GM19035 (cell line): ENCODE results near the gene PAIP2B.
"Not testable (repeated sequence)": the region's sequence is repeated elsewhere in the genome, so short reads cannot be mapped to it uniquely, and the experiment has no call there.

Experiments
- ATAC-seq: cut with Tn5 transposase; IDR thresholded peaks from one replicate; pipeline ENCODE4 v1.9.1; 2021; ENCODE audit not compliant: unreplicated experiment

The PAIP2B gene

DNA sequence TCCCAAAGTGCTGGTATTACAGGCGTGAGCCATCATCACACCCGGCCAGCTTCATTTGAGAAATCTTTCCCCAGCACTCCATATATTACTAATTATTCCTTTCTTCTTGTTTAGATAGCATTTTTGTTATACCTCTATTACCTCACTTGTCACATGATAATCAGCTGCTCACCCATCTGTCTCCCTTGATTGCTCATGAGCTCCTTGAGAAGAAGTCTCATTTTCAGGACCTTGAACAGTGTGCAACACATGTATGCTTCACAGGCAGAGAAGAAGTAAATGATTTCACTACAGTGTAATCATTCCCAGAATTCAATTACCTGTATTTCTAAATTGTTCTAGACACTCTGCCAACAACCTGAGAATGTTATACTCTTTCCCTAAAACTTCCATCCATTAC is 6.2 kb downstream of the PAIP2B start:
- ATAC-seq = no peak

DNA sequence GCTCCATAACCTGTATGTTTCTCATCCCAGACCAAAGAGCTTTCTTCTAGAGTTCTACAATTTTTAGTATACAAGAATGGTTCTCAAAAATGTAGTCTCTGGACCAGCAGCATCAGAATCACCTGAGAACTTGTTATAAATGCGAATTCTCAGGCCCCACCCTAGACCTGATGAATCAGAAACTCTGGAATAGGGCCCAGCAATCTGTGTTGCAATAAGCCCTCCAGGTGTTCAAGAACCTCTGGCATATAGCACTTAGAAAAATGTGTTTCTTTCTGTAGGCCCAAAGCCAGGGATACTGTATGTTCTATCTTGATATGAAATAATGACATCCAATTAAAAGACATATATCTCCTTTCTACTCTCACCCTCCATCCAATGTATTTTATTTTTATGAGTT is 10.4 kb downstream of the PAIP2B start:
- no peak for ATAC-seq

DNA sequence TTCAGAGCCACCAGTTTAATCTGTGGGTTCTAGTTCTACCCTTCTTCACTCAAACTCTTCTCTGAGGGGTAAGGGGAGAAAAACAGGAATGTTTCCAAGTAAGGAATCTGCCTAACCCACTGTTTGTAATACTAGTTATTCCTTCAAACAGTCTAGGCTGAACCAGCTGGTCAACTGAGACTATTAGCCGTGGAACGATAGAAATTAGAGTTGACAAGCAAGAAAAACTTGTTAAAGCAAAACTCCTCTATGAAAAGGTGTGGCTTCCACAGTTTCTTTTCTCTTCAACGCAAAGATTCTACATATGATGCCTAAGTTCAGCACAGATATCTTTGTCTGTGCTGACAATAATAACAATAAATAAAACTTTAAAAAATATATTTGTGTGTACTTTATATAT is 11.5 kb downstream of the PAIP2B start:
- ATAC-seq = no peak

GRCh38 chr2:71212336-71212735 is 14.6 kb downstream of the PAIP2B start:
- ATAC-seq = no peak

DNA sequence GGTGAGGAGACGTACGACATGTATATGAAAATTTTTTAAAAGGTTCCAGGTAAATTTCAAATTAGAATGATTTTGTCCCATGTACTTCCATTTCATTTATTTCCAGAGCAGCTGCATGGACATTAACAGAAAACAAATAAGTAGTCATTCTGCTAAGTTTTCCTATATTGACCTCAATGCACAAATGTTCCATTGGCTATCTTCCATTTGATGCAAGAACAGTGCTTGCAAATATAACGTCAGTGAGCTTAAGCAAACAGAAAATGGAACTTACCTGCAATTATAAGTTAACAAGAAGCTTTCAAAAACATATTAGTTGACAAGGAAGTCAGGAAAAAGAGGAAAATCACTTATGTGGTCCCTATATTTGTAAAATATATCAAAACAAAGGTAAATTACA is 16.6 kb downstream of the PAIP2B start:
- no peak for ATAC-seq

- no peak for ATAC-seq
Observed at GRCh38 chr2:71208756-71209155, 18.1 kb downstream of the PAIP2B start.

DNA sequence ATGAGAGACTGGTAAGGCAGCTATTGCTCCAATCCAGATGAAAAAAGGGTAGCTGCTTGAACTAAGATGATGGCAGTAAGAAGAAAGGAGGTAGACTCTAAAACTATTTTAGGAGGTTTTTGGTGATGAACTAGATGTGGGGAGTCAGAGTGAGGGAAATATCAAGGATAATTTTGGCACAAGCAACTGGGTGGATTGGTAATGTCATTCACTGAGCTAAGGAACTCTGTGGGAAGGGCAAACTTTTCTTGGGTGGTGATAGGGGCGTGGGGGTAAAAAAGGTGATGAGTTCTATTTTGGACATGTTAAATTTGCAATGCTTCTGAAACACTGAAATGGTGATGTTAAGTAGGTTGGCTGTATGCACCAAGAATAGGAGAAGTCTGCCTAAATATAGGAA is 19.3 kb downstream of the PAIP2B start:
- no peak for ATAC-seq

GRCh38 chr2:71206271-71206670 is 20.6 kb downstream of the PAIP2B start:
- ATAC-seq = no peak

DNA sequence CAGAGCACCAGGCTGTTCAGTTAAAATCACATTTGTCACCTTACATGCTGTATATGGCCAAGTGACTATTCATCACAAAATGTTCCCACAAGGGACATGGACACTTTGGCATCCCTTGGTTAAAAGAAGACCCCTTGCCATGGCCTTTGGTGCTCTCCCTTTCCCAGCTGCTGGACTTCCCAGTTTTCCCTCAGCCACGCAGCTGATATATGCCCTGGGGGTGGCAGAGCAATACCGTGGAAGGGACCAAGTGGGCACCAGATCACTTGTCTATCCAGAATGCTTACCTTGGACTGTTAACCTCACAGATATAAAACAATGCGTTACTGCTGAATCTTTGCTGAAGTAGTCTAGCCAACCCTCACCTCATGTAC is 35.3 kb downstream of the PAIP2B start:
- no peak for ATAC-seq

DNA sequence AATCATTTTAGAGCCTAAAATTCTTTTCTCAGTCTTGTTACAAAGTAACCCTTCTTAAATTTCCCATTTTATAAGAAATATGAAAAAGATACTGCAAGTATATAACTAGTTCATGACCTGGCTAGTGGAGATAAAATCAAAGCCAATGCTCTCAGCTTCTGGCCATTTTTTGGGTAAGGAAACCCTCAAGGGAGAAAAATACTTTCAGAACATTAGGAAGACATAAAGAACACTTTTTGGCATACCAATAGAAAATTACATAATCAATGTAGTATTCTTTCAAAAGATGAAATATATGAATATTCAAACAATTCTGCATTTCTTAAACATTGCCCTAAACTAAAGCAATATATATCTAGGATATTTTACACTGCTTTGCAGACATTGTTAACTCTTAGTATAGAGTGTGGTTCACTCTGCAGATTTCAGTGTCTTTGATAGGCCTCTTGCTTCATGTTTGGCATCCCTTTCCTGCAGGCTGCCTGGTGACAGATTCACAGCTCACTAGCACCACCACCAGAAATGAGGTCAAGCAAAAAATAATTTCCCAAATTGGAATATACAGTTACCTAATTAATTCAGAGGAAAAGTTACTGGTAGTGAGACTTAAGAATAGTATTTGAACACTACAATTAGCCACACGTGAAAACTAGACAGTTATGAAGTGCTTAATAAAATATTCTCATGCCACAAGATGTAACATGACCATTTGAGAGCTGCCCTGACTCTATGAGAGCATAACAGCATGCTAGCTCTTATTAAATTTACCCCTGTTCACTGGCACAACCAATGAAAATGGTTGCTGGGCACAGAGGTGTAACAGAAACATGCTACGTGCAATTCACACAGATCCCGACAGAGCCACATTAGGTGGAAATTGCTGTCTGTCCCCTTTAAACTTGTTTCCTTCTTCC is 36.0 kb downstream of the PAIP2B start:
- no peak for ATAC-seq

GRCh38 chr2:71187589-71187988 is 39.3 kb downstream of the PAIP2B start:
- no peak for ATAC-seq

DNA sequence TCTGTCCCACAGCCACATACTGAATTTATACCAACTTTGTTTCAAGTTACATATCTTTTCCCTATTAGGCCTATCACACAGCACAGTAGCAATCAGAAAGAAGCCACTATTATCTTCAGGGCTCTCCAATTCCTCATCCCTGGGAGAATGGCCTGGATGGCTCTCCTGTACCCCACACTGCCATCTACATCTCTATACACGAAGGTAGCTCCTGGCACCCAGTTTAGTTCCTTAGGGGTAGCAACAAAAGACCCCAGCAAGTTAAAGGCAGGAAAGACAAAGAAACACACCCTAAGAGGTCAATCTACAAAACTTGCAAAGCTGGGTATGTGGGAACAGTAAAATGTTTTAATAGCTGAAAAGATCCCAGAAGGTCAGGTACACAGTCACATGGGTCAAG is 39.9 kb downstream of the PAIP2B start:
- no peak for ATAC-seq

DNA sequence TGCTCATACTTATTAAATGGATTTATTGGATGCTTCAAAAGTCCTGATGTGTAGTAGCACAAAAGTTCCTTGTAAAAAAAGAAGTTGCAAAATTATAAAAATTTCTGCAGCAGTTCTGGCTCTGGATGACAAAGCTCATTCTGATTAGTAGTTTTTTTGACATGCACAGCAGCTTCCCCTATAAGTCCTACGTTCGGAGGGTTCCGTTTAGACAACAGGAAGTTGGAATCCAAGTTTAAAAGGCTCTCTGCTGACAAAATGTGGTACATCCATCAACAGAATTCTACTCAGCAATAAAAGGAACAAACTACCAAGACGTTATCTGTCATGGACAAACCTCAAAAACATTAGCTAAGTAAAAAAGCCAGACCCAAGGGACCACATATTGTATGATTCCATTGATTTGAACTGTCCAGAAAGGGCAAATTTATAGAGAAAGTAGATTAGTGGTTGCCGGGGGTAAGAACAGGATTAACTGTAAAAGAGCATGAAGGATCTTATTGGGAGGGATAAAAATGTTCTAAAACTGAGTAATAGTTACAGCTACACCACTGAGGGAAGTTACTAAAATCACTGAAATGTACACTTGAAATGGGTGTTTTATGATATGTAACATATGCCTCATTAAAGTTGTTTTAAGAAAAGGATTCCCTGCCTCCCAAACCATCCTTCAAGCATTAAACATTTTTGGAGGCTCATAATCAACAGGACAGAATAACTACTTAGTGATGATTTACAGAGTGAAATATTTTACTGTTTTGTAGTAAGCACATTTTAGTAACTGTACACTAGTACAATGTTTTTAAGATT is 43.4 kb downstream of the PAIP2B start:
- ATAC-seq = not testable (repeated sequence)

DNA sequence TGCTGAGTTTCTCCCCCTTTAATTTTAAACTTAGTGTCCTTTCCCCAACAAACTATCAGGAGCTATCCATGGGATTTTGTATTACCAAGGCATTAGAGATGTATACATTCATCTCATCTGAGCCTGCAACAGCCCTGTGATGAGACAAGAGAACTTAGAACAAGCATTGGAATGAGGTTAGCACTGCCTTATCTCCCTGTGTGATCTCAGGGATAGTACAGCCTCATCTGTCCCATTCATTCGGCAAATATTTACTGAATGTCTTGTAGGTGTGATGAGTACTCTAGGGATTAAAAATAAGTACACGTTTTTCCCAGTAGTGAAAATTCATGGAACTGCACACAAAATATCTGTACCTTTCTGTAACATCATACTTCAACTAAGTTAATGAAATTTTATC is 45.6 kb downstream of the PAIP2B start:
- no peak for ATAC-seq

DNA sequence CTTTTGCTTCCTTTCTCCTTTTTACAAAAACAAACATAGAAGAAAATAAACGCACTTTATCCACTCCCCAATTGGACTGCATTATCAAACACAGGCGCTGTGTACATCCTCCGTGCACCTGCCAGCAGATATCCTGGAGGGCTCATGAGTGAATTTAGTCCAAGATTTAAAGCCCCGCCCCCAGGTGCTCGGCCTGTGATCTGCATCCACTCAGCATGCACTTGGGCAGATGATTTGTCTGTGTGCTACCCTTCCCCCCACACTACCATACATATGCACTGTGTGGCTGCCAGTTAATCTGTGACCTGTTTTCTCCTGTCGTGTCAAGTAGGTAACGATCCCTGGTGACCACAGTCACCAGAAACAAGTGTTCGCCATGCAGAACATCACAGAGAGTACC is 48.1 kb downstream of the PAIP2B start:
- ATAC-seq = not testable (repeated sequence)

DNA sequence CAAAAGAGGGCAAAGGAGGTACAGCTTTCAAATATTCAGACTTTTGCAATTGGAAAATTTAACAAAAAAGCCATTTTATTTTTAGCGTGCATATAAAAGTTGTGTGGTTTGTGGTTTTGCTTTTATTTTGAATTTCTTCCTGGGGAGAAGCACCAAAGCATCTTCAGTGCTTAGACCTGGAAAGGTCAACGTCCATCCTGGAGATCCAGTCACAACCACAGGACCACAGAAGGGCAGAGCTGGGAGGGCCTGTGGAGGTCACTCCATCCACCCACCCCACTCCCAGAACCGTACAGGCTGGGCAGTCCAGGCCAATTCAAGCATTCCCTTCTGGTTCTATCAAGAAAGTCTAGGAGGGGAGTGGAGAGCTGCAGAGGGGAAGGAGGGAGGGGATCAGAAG is 52.7 kb downstream of the PAIP2B start:
- ATAC-seq = no peak

GRCh38 chr2:71173096-71173495 is 53.8 kb downstream of the PAIP2B start:
- no peak for ATAC-seq

- ATAC-seq = no peak
Observed at GRCh38 chr2:71166812-71167211, 60.1 kb downstream of the PAIP2B start.

- ATAC-seq = peak; percentile 58
Observed at GRCh38 chr2:71157124-71157793, 69.6 kb downstream of the PAIP2B start.

- no peak for ATAC-seq
Observed at GRCh38 chr2:71156573-71156972, 70.3 kb downstream of the PAIP2B start.

DNA sequence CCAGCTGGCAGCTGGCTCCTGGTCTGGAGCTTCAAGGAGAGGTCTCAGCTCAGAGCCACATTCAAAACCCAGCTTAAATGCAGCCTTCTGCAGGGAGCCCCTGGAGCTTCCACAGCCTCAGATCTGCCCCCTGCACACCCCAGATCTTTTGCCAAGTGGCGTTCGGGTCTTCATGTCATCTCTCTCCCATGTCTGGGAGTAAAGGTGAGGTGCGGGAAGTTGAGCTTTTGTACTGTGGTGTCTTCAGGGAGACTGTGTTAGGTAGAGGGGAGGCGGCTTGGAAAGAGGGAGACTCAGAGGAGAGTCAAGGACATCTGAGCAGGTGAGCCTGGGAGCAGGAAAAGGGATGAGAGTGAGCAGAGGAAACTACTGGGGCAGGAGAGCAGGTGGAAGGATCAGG is 71.1 kb downstream of the PAIP2B start:
- ATAC-seq = no peak

DNA sequence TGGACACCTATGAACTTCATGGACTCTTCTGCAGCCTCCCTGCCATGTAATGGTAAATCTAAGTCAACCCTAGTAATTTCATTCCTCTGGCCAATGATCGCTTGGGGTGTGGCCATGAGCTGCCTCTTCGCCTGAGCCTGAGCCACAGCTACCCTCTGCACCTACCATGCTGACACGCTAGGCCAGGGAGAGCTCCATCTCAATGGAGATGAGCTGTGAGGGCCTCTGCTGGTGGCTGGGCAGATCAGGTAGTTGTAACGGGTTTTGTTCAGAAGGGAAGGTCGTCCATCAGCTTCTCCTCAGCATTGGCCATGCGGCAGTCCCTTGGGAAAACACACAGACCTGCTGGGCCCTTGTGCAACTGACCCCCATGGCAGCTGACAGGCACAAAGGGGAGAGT is 72.1 kb downstream of the PAIP2B start:
- ATAC-seq = peak; percentile 71
